Measurements from ENCODE around the gene CCL1. TPM values are rescaled to one million over a fixed set of nuclear protein-coding genes. Genes with fewer than 3 reads are reported as not detected.

Gene CCL1
- total and polyA plus RNA-seq, 2 donors (not counting 1 experiment from before 2014, with no cell fraction given): not detected

DNA sequence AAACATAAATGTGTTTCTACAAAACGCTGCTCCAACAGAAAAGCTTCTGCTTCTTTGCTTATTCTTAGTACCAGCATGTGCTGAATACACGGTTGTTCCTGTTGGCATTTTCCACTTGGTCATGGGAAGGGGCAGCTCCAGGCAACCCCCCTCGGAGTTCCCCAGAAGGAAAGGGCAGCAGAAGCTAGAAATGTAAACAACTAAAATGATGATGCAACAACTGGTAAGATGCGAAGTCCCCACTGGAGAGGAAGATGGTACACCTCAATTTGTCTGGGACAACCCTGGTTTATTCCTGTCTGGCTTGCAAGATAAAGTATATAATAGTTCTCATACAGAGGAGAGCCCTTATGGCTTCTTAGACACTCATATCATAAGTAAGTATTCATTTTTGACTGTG lies 16.0 kb downstream of the CCL1 start:
- Histone ChIP-seq H3K9ac (ENCODE audit: insufficient read depth, low read length) (no peak overlapping the region), H3K27ac (ENCODE audit: insufficient read depth, low read length) (no peak overlapping the region), H3K36me3 (ENCODE audit: control insufficient read depth, insufficient read depth, low read length) (no peaks in the 10 kb centered on the region), H3K79me2 (ENCODE audit: control insufficient read depth, insufficient read depth, low read length) (no peaks in the 10 kb centered on the region), H2AFZ (ENCODE audit: low read length) (no peak overlapping the region), H3K27me3 (ENCODE audit: control insufficient read depth, insufficient read depth, low read length) (no peaks in the 10 kb centered on the region), H3K4me3 (replicated peaks in 1 of 4; ENCODE audit: control extremely low read depth in 1 of 4, insufficient read depth in 1 of 4, low read depth in 3 of 4, low read length in 4 of 4) (no peak overlapping the region), H4K20me1 (ENCODE audit: control insufficient read depth, extremely low read depth, insufficient read depth, low read length) (no peaks in the 10 kb centered on the region), H3K4me1 (ENCODE audit: control insufficient read depth, extremely low read depth, insufficient read depth, low read length) (no peaks in the 10 kb centered on the region), H3K9me3 (ENCODE audit: control insufficient read depth, insufficient read depth, low read depth, low read length) (no peaks in the 10 kb centered on the region), H3K4me2 (ENCODE audit: extremely low read depth, insufficient read depth, low read length) (no peak overlapping the region)
- TF ChIP-seq, protein P1, sequence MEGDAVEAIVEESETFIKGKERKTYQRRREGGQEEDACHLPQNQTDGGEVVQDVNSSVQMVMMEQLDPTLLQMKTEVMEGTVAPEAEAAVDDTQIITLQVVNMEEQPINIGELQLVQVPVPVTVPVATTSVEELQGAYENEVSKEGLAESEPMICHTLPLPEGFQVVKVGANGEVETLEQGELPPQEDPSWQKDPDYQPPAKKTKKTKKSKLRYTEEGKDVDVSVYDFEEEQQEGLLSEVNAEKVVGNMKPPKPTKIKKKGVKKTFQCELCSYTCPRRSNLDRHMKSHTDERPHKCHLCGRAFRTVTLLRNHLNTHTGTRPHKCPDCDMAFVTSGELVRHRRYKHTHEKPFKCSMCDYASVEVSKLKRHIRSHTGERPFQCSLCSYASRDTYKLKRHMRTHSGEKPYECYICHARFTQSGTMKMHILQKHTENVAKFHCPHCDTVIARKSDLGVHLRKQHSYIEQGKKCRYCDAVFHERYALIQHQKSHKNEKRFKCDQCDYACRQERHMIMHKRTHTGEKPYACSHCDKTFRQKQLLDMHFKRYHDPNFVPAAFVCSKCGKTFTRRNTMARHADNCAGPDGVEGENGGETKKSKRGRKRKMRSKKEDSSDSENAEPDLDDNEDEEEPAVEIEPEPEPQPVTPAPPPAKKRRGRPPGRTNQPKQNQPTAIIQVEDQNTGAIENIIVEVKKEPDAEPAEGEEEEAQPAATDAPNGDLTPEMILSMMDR (conservative IDR thresholded peaks at IDR 0.05 in 1 of 2, IDR thresholded peaks at IDR 0.05 in 1 of 2; ENCODE audit: low read depth in 1 of 2, low read length in 2 of 2): no peak
- no peak for TF ChIP-seq EZH2 (IDR thresholded peaks at IDR 0.05; ENCODE audit: low read length, missing control alignments)
- DNase-seq (ENCODE audit: low read depth in 2 of 2): no peak

DNA sequence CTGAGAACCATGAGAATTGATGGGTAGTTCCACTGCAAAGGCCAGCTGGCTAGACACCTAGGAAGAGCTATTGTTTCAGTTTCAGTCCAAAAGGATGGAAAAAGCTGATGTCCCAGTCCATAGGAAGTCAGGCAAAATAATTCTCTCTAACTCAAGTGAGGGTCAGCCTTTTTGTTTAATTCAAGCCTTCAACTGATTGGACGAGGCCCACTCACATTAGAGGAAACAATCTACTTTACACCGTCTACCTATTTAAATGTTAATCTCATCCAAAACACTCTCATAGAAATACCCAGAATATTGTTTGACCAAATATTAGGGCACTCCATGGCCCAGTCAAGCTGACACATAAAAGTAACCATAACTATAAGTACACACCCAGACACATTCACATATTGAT lies 21.1 kb downstream of the CCL1 start:
- H3K9ac ChIP-seq (ENCODE audit: insufficient read depth, low read length): no peak overlapping the region
- no peaks in the 10 kb centered on the region for H3K4me1 ChIP-seq (ENCODE audit: control insufficient read depth, extremely low read depth, insufficient read depth, low read length)
- no peak overlapping the region for H2AFZ ChIP-seq (ENCODE audit: low read length)
- H3K36me3 ChIP-seq (ENCODE audit: control insufficient read depth, insufficient read depth, low read length): no peaks in the 10 kb centered on the region
- no peaks in the 10 kb centered on the region for H3K9me3 ChIP-seq (ENCODE audit: control insufficient read depth, insufficient read depth, low read depth, low read length)
- H3K27ac ChIP-seq (ENCODE audit: insufficient read depth, low read length): no peak overlapping the region
- no peak overlapping the region for H3K4me3 ChIP-seq (replicated peaks in 1 of 4; ENCODE audit: control extremely low read depth in 1 of 4, insufficient read depth in 1 of 4, low read depth in 3 of 4, low read length in 4 of 4)
- DNase-seq (ENCODE audit: low read depth in 2 of 2): no peak
- no peaks in the 10 kb centered on the region for H4K20me1 ChIP-seq (ENCODE audit: control insufficient read depth, extremely low read depth, insufficient read depth, low read length)
- H3K27me3 ChIP-seq (ENCODE audit: control insufficient read depth, insufficient read depth, low read length): no peaks in the 10 kb centered on the region
- no peaks in the 10 kb centered on the region for H3K79me2 ChIP-seq (ENCODE audit: control insufficient read depth, insufficient read depth, low read length)
- no peak overlapping the region for H3K4me2 ChIP-seq (ENCODE audit: extremely low read depth, insufficient read depth, low read length)
- no peak for TF ChIP-seq EZH2 (IDR thresholded peaks at IDR 0.05; ENCODE audit: low read length, missing control alignments)
- TF ChIP-seq, protein P1 (conservative IDR thresholded peaks at IDR 0.05 in 1 of 2, IDR thresholded peaks at IDR 0.05 in 1 of 2; ENCODE audit: low read depth in 1 of 2, low read length in 2 of 2): no peak

DNA sequence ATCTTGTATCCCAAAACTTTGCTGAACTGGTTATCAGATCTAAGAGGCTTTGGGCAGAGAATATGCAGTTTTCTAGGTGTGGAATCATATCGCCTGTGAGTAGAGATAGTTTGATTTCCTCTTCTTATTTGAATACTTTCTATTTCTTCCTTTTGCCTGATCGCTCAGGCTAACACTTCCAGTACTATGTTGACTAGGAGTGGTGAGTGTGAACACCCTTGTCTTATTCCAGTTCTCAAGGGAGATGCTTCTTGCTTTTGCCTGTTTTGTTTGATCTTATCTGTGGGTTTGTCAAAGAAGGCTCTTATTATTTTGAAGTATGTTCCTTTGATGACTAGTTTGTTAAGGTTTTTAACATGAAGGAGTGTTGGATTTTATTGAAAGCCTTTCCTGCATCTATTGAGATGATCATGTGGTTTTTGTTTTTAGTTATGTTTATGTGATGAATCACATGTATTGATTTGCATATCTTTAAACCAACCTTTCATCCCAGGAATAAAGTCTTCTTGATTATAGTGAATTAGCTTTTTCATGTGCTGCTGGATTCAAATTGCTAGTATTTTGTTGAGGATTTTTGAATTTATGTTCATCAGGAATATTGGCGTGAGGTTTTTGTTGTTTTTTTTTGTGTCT lies 23.8 kb downstream of the CCL1 start:
- Histone ChIP-seq H3K9me3 (ENCODE audit: control insufficient read depth, insufficient read depth, low read depth, low read length) (no peaks in the 10 kb centered on the region), H3K4me1 (ENCODE audit: control insufficient read depth, extremely low read depth, insufficient read depth, low read length) (no peaks in the 10 kb centered on the region), H3K4me3 (replicated peaks in 1 of 4; ENCODE audit: control extremely low read depth in 1 of 4, insufficient read depth in 1 of 4, low read depth in 3 of 4, low read length in 4 of 4) (no peak overlapping the region), H3K79me2 (ENCODE audit: control insufficient read depth, insufficient read depth, low read length) (no peaks in the 10 kb centered on the region), H3K27me3 (ENCODE audit: control insufficient read depth, insufficient read depth, low read length) (no peaks in the 10 kb centered on the region), H4K20me1 (ENCODE audit: control insufficient read depth, extremely low read depth, insufficient read depth, low read length) (no peaks in the 10 kb centered on the region), H3K4me2 (ENCODE audit: extremely low read depth, insufficient read depth, low read length) (no peak overlapping the region), H3K27ac (ENCODE audit: insufficient read depth, low read length) (no peak overlapping the region), H3K9ac (ENCODE audit: insufficient read depth, low read length) (no peak overlapping the region), H2AFZ (ENCODE audit: low read length) (no peak overlapping the region), H3K36me3 (ENCODE audit: control insufficient read depth, insufficient read depth, low read length) (no peaks in the 10 kb centered on the region)
- no peak for TF ChIP-seq EZH2 (IDR thresholded peaks at IDR 0.05; ENCODE audit: low read length, missing control alignments)
- TF ChIP-seq, protein P1 (conservative IDR thresholded peaks at IDR 0.05 in 1 of 2, IDR thresholded peaks at IDR 0.05 in 1 of 2; ENCODE audit: low read depth in 1 of 2, low read length in 2 of 2): no peak
- no peak for DNase-seq (ENCODE audit: low read depth in 2 of 2)
